HepG2 (cell line): ENCODE data around the gene IL32. TPM values are rescaled to one million over a fixed set of nuclear protein-coding genes. Genes with fewer than 3 reads are reported as not detected.
A peak's percentile ranks its signal among the peaks of the same experiment; 100 is the strongest.
"Not testable (repeated sequence)": the region's sequence is repeated elsewhere in the genome, so short reads cannot be mapped to it uniquely, and the experiment has no call there.

Source experiments
- ATAC-seq: fragments of 200-7000 bp; cut with Tn5 transposase; 3 replicates; pipeline ENCODE4 v1.9.1; 2020; ENCODE audit warnings: mild to moderate bottlenecking, moderate library complexity
- BruUV-seq: library from RNA; stranded (reverse); fragments of 400-500 nt; replicated peaks from 2 replicates; lab custom pipeline; 2021; lab: Mats Ljungman, UMichigan
- CTCF ChIA-PET: fragments of 300-600 bp; formaldehyde crosslinking; extraction: SDS; loops from one replicate; lab custom pipeline; 2021; ENCODE audit warnings: low total read pairs, inconsistent platforms, low intra/inter-chr PET ratio; lab: Yijun Ruan, JAX
- POLR2A ChIA-PET: fragments of 350-600 bp; sonication (Branson Sonifier 250); formaldehyde crosslinking; loops from one replicate; lab custom pipeline; 2020; ENCODE audit warnings: antibody characterized with exemption, inconsistent platforms; lab: Yijun Ruan, JAX
- DNase-seq: peaks from one replicate; pipeline ENCODE4 v3.0.0-alpha.2; 2015; ENCODE audit warnings: low spot score
- FAIRE-seq: peaks from 3 replicates; lab custom pipeline; 2011; peaks lifted over from hg19 to GRCh38; lab: Jason Lieb, UNC
- H2AFZ ChIP-seq: one replicate; pipeline ENCODE4 v1.6.1; 2011; ENCODE audit warnings: low read length, inconsistent platforms
- H3K27ac ChIP-seq: fragments of 300-600 bp; 3 replicates; pipeline ENCODE4 v1.8.0; 2011; ENCODE audit warnings: mixed run types, mild to moderate bottlenecking, mixed read lengths, low read length, inconsistent platforms; ENCODE audit not compliant: insufficient read depth; ENCODE audit errors: extremely low read length
- H3K27me3 ChIP-seq, 2 experiments: fragments of 200-600 bp in 1 of 2; 2 replicates in 1 of 2; 3 replicates in 1 of 2; pipeline versions ENCODE4 v1.6.0 to v1.8.0; 2011; ENCODE audit warnings: low read length in 2 of 2, mild to moderate bottlenecking in 2 of 2, moderate library complexity in 2 of 2, inconsistent platforms in 1 of 2; ENCODE audit not compliant: insufficient read depth in 2 of 2, control insufficient read depth in 1 of 2
- H3K36me3 ChIP-seq, 2 experiments: fragments of 200-600 bp in 1 of 2; replicated peaks in 1 of 2; 2 replicates in 1 of 2; 3 replicates in 1 of 2; pipeline versions ENCODE4 v1.5.1 to v1.8.0; 2011; ENCODE audit warnings: low read length in 2 of 2, inconsistent platforms in 1 of 2; ENCODE audit not compliant: insufficient read depth in 2 of 2, control insufficient read depth in 1 of 2
- H3K4me1 ChIP-seq: 2 replicates; pipeline ENCODE4 v1.5.1; 2012; ENCODE audit warnings: low read length, inconsistent platforms; ENCODE audit not compliant: insufficient read depth
- H3K4me2 ChIP-seq: 2 replicates; pipeline ENCODE4 v1.6.0; 2011; ENCODE audit warnings: low read depth, low read length, inconsistent platforms
- H3K4me3 ChIP-seq, 3 experiments: fragments of 200-600 bp in 1 of 3; sonication (generic), shearing (Covaris generic) in 1 of 3; replicated peaks in 1 of 3; 2 replicates each; pipeline ENCODE4 v1.5.1; 2011 to 2016; ENCODE audit warnings: low read length in 3 of 3, inconsistent platforms in 2 of 3, low read depth in 2 of 3, mild to moderate bottlenecking in 2 of 3, control low read depth in 1 of 3, mixed read lengths in 1 of 3; ENCODE audit not compliant: insufficient read depth in 1 of 3
- H3K79me2 ChIP-seq: one replicate; pipeline ENCODE4 v1.6.1; 2011; ENCODE audit warnings: low read length, inconsistent platforms; ENCODE audit not compliant: insufficient read depth
- H3K9ac ChIP-seq: 2 replicates; pipeline ENCODE4 v1.6.0; 2011; ENCODE audit warnings: mild to moderate bottlenecking, low read depth, low read length, inconsistent platforms; ENCODE audit not compliant: insufficient read depth
- H3K9me3 ChIP-seq: 2 replicates; pipeline ENCODE4 v1.5.1; 2012; ENCODE audit warnings: mild to moderate bottlenecking, low read length
- H4K20me1 ChIP-seq: 2 replicates; pipeline ENCODE4 v1.6.0; 2011; ENCODE audit warnings: inconsistent platforms, mild to moderate bottlenecking, low read length, moderate library complexity; ENCODE audit not compliant: insufficient read depth
- DNMT3B ChIP-seq: conservative IDR thresholded peaks from 2 replicates; pipeline ENCODE4 v1.6.1; 2016; ENCODE audit warnings: missing biosample characterization, control low read depth
- ELF3 ChIP-seq: IDR thresholded peaks from 2 replicates; pipeline ENCODE4 v1.6.1; 2016; ENCODE audit warnings: missing genetic modification reagents, missing compliant biosample characterization
- HCFC1 ChIP-seq: fragments of 150-350 bp; IDR thresholded peaks from 2 replicates; pipeline ENCODE4 v1.6.1; 2014; ENCODE audit warnings: low read depth, low read length
- STAG1 ChIP-seq: sonication (generic); formaldehyde crosslinking; IDR thresholded peaks from 2 replicates; pipeline ENCODE4 v1.4.0; 2020; ENCODE audit warnings: missing genetic modification reagents
- ZNF225 ChIP-seq: sonication (generic); formaldehyde crosslinking; IDR thresholded peaks from 2 replicates; pipeline ENCODE4 v1.4.0; 2020; ENCODE audit warnings: mild to moderate bottlenecking, missing genetic modification reagents
- ZNF629 ChIP-seq: sonication (generic); formaldehyde crosslinking; conservative IDR thresholded peaks from 2 replicates; pipeline ENCODE4 v1.5.0; 2020; ENCODE audit warnings: missing genetic modification reagents
- WGBS: methylation state at CpG from one replicate; pipeline ENCODE4 v1.1.6; 2017; ENCODE audit warnings: low lambda C conversion rate; 5-methylcytosine and 5-hydroxymethylcytosine counted together
- in situ Hi-C: cut with HindIII; loops from 2 replicates; pipeline ENCODE4 v1.10.0; 2017; ENCODE audit warnings: low pct_unique_long_range_greater_than_20kb; ENCODE audit not compliant: extremely low pct_ligation_motif_present
- intact Hi-C: fragments of 100-400 bp; cut with micrococcal nuclease; formaldehyde crosslinking; loops from one replicate; pipeline ENCODE4 v1.10.0; 2022; ENCODE audit not compliant: unreplicated experiment
- polyA plus RNA-seq, 8 experiments: library from polyadenylated mRNA; depleted of rRNA in 3 of 8; stranded (reverse) in 7 of 8; unstranded in 1 of 8; fragments of >200 nt; fragmentation: Illumina TruSeq in 4 of 8; extraction: Trizol in 4 of 8; gene quantifications; 2 replicates each; pipeline versions ENCODE4 v1.2.1 to v1.2.3, GENCODE V29; 2011 to 2016; ENCODE audit warnings: low read depth in 4 of 8, missing spikeins in 1 of 8, mixed read lengths in 1 of 8; ENCODE audit not compliant: insufficient read depth in 1 of 8
- total RNA-seq, 5 experiments: library from RNA; depleted of rRNA; stranded (reverse); fragments of >200 nt; fragmentation: Illumina TruSeq; extraction: Trizol; gene quantifications; 2 replicates each; pipeline ENCODE4 v1.2.3, GENCODE V29; 2016; ENCODE audit warnings: low read depth in 1 of 5

Gene IL32
- total and polyA plus RNA-seq, 2 of the 13 experiments (the other 11 are each of a cell fraction or from before 2014, with no cell fraction given), result 115 to 165 TPM

- H3K4me1 ChIP-seq, CTCF ChIA-PET, in situ Hi-C loops, H3K4me2 ChIP-seq, H3K9me3 ChIP-seq, H3K9ac ChIP-seq, H3K79me2 ChIP-seq, H3K27ac ChIP-seq, DNase-seq, POLR2A ChIA-PET, H3K36me3 ChIP-seq, H2AFZ ChIP-seq, intact Hi-C loops, H4K20me1 ChIP-seq, H3K4me3 ChIP-seq, BruUV-seq: not testable (repeated sequence)
- ATAC-seq (peak; percentile 32; the same call in 2 of the 3 replicates), FAIRE-seq (peak; percentile 21)
- 75% methylated on average over 7 of the region's 13 CpGs for WGBS
- TF ChIP-seq STAG1 (CRISPR knock-in tag), result 0 out of 2 replicates have a peak, but pooled peaks have one; percentile 3
- peaks cover 5 to 30% of the 10 kb centered on the region in 2 experiments for H3K27me3 ChIP-seq
Measured at GRCh38 chr16:3053330-3053710, 12.1 kb upstream of the IL32 start.

- Histone ChIP-seq H2AFZ (no peak overlapping the region), H3K9me3 (no peaks in the 10 kb centered on the region), H3K9ac (no peak overlapping the region), H3K27ac (no peak overlapping the region), H3K4me1 (peaks cover 6% of the 10 kb centered on the region), H3K4me2 (no peak overlapping the region), H3K79me2 (no peaks in the 10 kb centered on the region), H4K20me1 (no peaks in the 10 kb centered on the region), H3K4me3 (no peak overlapping the region), H3K27me3 (peaks cover 0 to 14% of the 10 kb centered on the region in 2 experiments; a peak in 3 of 5 replicates), H3K36me3 (no peaks in the 10 kb centered on the region)
- in situ Hi-C loops (no loop called here), intact Hi-C loops (no loop called here)
- POLR2A ChIA-PET, result interaction anchor here (1.6 kb wide), 1 partner anchor 34 kb away, joined by 3 read pairs; the partner anchor contains the start of gene TNFRSF12A
- FAIRE-seq, result no peak
- ATAC-seq, result no peak
- DNase-seq, result no peak
- no TSS peak for BruUV-seq
- 78% methylated on average over 16 of the region's 17 CpGs for WGBS
- TF ChIP-seq HCFC1 (no peak), ZNF225 (CRISPR knock-in tag) (no peak), ELF3 (no peak), DNMT3B (CRISPR knock-in tag) (no peak), ZNF629 (CRISPR knock-in tag) (peak; percentile 70)
- CTCF ChIA-PET, result no interaction called here
Measured at GRCh38 chr16:3054965-3055733, 10.3 kb upstream of the IL32 start.

- FAIRE-seq, CTCF ChIA-PET, H3K36me3 ChIP-seq, intact Hi-C loops, H3K9me3 ChIP-seq, H3K9ac ChIP-seq, H3K79me2 ChIP-seq, ATAC-seq, H2AFZ ChIP-seq, in situ Hi-C loops, H3K4me2 ChIP-seq, BruUV-seq, H3K27ac ChIP-seq, H4K20me1 ChIP-seq, H3K27me3 ChIP-seq, H3K4me3 ChIP-seq, DNase-seq: not testable (repeated sequence)
- 70% methylated on average over 9 of the region's 9 CpGs for WGBS
- POLR2A ChIA-PET, result interaction anchor here (1.6 kb wide), 1 partner anchor 35 kb away, joined by 3 read pairs; the partner anchor contains the start of gene TNFRSF12A
- peaks cover 12% of the 10 kb centered on the region for H3K4me1 ChIP-seq
Measured at GRCh38 chr16:3055734-3056115, 9.7 kb upstream of the IL32 start.
